HG02970 (cell line): ENCODE measurements around the gene FADS3.
"Not testable (repeated sequence)": the region's sequence is repeated elsewhere in the genome, so short reads cannot be mapped to it uniquely, and the experiment has no call there.

Source experiments
- ATAC-seq: cut with Tn5 transposase; IDR thresholded peaks from one replicate; pipeline ENCODE4 v1.9.1; 2021; ENCODE audit warnings: mild to moderate bottlenecking, moderate library complexity, moderate number of reproducible peaks; ENCODE audit not compliant: unreplicated experiment, low FRiP score

Gene FADS3

GRCh38 chr11:61882267-61882666 is 9.1 kb downstream of the FADS3 start:
- not testable (repeated sequence) for ATAC-seq

GRCh38 chr11:61881397-61881796 is 9.9 kb downstream of the FADS3 start:
- no peak for ATAC-seq

- ATAC-seq = no peak
These were observed 10.9 kb downstream of the FADS3 start for GRCh38 chr11:61880454-61880853.

- ATAC-seq = no peak
These were observed 11.3 kb downstream of the FADS3 start for GRCh38 chr11:61880031-61880430.

GRCh38 chr11:61879152-61879551 is 12.2 kb downstream of the FADS3 start:
- no peak for ATAC-seq

- no peak for ATAC-seq
These were observed 15.6 kb downstream of the FADS3 start for GRCh38 chr11:61875698-61876097.

GRCh38 chr11:61874853-61875252 is 16.5 kb downstream of the FADS3 start:
- no peak for ATAC-seq

- no peak for ATAC-seq
These were observed 17.0 kb downstream of the FADS3 start for GRCh38 chr11:61874377-61874809.

- ATAC-seq = no peak
These were observed 17.6 kb downstream of the FADS3 start for GRCh38 chr11:61873588-61874376.

GRCh38 chr11:61872935-61873565 is 18.3 kb downstream of the FADS3 start:
- no peak for ATAC-seq

- ATAC-seq = no peak
These were observed 20.2 kb downstream of the FADS3 start for GRCh38 chr11:61871158-61871597.

GRCh38 chr11:61870541-61871031 is 20.8 kb downstream of the FADS3 start:
- ATAC-seq = no peak

GRCh38 chr11:61869708-61870451 is 21.5 kb downstream of the FADS3 start:
- no peak for ATAC-seq

- ATAC-seq = no peak
These were observed 22.0 kb downstream of the FADS3 start for GRCh38 chr11:61869429-61869707.

- no peak for ATAC-seq
These were observed 22.5 kb downstream of the FADS3 start for GRCh38 chr11:61868571-61869428.

GRCh38 chr11:61866958-61867343 is 24.4 kb downstream of the FADS3 start:
- no peak for ATAC-seq

GRCh38 chr11:61866231-61866957 is 25.0 kb downstream of the FADS3 start:
- no peak for ATAC-seq

- ATAC-seq = no peak
These were observed 26.2 kb downstream of the FADS3 start for GRCh38 chr11:61864814-61865775.
